Measurements from ENCODE around the gene RAI1.

Gene RAI1

GRCh38 chr17:17851103-17852002 lies 170.1 kb downstream of the RAI1 start:
- H3K9ac ChIP-seq (ENCODE audit: low read length): no peak overlapping the region
- H3K4me3 ChIP-seq (ENCODE audit: low read depth, low read length): no peak overlapping the region
- no peaks in the 10 kb centered on the region for H3K9me3 ChIP-seq (ENCODE audit: control insufficient read depth, insufficient read depth, low read depth, low read length)
- no peaks in the 10 kb centered on the region for H3K27me3 ChIP-seq (ENCODE audit: control insufficient read depth, insufficient read depth, low read length)
- H3K36me3 ChIP-seq (ENCODE audit: control insufficient read depth, insufficient read depth, low read length): no peaks in the 10 kb centered on the region
- H3K4me1 ChIP-seq (ENCODE audit: control insufficient read depth, insufficient read depth, low read length): peaks cover 44% of the 10 kb centered on the region
- H3K27ac ChIP-seq (ENCODE audit: low read depth, low read length): no peak overlapping the region

DNA sequence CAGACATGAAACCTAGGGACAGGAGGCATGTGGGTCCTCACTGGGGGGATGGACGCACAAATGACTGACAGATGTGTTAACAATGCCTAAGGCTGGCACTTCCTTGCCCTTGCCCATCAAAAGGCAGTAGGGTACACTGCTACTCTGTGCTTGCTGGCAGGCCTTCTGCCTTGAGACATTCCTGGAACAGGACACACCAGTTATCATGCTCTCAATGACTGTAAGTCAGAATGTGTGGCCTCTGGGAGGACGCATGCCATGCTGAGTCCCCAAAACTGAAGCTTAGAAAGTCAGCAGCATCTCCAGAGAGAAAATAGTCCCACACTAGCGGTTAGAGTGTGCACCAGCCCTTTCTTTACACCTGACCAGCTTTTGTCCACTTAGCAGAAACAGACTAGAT lies 171.7 kb downstream of the RAI1 start:
- no peak overlapping the region for H3K27ac ChIP-seq (ENCODE audit: low read depth, low read length)
- H3K27me3 ChIP-seq (ENCODE audit: control insufficient read depth, insufficient read depth, low read length): no peaks in the 10 kb centered on the region
- H3K4me3 ChIP-seq (ENCODE audit: low read depth, low read length): no peak overlapping the region
- no peaks in the 10 kb centered on the region for H3K9me3 ChIP-seq (ENCODE audit: control insufficient read depth, insufficient read depth, low read depth, low read length)
- peaks cover 38% of the 10 kb centered on the region for H3K4me1 ChIP-seq (ENCODE audit: control insufficient read depth, insufficient read depth, low read length)
- no peak overlapping the region for H3K9ac ChIP-seq (ENCODE audit: low read length)
- H3K36me3 ChIP-seq (ENCODE audit: control insufficient read depth, insufficient read depth, low read length): no peaks in the 10 kb centered on the region

- no peak overlapping the region for H3K27ac ChIP-seq (ENCODE audit: low read depth, low read length)
- peaks cover 30% of the 10 kb centered on the region for H3K4me1 ChIP-seq (ENCODE audit: control insufficient read depth, insufficient read depth, low read length)
Measured at GRCh38 chr17:17853811-17854447, 172.7 kb downstream of the RAI1 start.

DNA sequence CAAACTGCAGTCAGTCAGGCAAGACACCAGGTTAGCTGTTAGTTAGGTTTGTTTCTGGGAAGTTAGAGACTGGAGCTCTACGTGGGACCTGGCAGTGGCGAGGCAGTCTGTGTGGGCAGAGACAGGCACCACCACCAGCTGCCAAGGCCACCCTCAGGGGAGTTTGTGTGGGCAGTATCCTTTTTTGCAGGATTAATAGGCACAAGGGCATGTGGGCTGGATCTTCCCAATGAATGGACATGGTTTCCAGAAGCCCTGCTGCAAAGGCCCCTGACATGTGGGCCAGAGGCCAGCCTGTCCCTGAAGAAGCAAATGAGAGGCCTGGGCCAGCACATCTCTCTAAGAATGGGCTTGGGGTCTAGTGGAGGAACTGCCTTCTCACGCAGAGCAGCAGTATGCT lies 174.7 kb downstream of the RAI1 start:
- H3K27ac ChIP-seq (ENCODE audit: low read depth, low read length): no peak overlapping the region

More at GRCh38 chr17:17853811-17854447, 172.7 kb downstream of the RAI1 start:
- H3K9me3 ChIP-seq (ENCODE audit: control insufficient read depth, insufficient read depth, low read depth, low read length): no peaks in the 10 kb centered on the region
- no peaks in the 10 kb centered on the region for H3K36me3 ChIP-seq (ENCODE audit: control insufficient read depth, insufficient read depth, low read length)
- H3K27me3 ChIP-seq (ENCODE audit: control insufficient read depth, insufficient read depth, low read length): no peaks in the 10 kb centered on the region
- H3K9ac ChIP-seq (ENCODE audit: low read length): no peak overlapping the region
- H3K4me3 ChIP-seq (ENCODE audit: low read depth, low read length): no peak overlapping the region

DNA sequence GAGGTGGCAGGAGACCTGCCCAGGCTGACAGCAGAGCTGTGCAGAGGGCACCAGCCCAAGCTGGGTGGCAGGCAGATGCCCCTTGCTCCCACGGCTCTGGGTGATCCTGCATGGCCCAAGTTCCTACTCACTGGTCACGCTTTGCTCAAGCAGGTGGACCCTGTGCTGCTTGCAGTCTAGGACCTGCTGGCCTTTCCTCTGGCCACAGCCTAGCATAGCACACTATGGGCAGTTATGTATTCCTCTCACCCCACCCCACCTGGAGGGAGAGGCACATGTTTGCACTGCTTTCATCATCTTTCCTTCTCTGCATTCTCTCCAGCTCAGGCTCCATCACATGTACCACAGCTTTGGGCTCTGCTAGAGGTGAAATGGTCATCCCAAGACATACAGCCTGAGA lies 175.1 kb downstream of the RAI1 start:
- no peaks in the 10 kb centered on the region for H3K27me3 ChIP-seq (ENCODE audit: control insufficient read depth, insufficient read depth, low read length)
- no peak overlapping the region for H3K27ac ChIP-seq (ENCODE audit: low read depth, low read length)
- no peak overlapping the region for H3K4me3 ChIP-seq (ENCODE audit: low read depth, low read length)
- H3K9ac ChIP-seq (ENCODE audit: low read length): no peak overlapping the region
- H3K9me3 ChIP-seq (ENCODE audit: control insufficient read depth, insufficient read depth, low read depth, low read length): no peaks in the 10 kb centered on the region
- H3K4me1 ChIP-seq (ENCODE audit: control insufficient read depth, insufficient read depth, low read length): peaks cover 12% of the 10 kb centered on the region
- no peaks in the 10 kb centered on the region for H3K36me3 ChIP-seq (ENCODE audit: control insufficient read depth, insufficient read depth, low read length)

More for the DNA sequence above, 174.7 kb downstream of the RAI1 start:
- H3K9ac ChIP-seq (ENCODE audit: low read length): no peak overlapping the region
- peaks cover 16% of the 10 kb centered on the region for H3K4me1 ChIP-seq (ENCODE audit: control insufficient read depth, insufficient read depth, low read length)
- no peaks in the 10 kb centered on the region for H3K9me3 ChIP-seq (ENCODE audit: control insufficient read depth, insufficient read depth, low read depth, low read length)
- H3K4me3 ChIP-seq (ENCODE audit: low read depth, low read length): no peak overlapping the region
- no peaks in the 10 kb centered on the region for H3K36me3 ChIP-seq (ENCODE audit: control insufficient read depth, insufficient read depth, low read length)
- H3K27me3 ChIP-seq (ENCODE audit: control insufficient read depth, insufficient read depth, low read length): no peaks in the 10 kb centered on the region

- Histone ChIP-seq H3K27me3 (ENCODE audit: control insufficient read depth, insufficient read depth, low read length) (no peaks in the 10 kb centered on the region), H3K9me3 (ENCODE audit: control insufficient read depth, insufficient read depth, low read depth, low read length) (no peaks in the 10 kb centered on the region), H3K4me1 (ENCODE audit: control insufficient read depth, insufficient read depth, low read length) (peaks cover 11% of the 10 kb centered on the region), H3K4me3 (ENCODE audit: low read depth, low read length) (no peak overlapping the region), H3K9ac (ENCODE audit: low read length) (no peak overlapping the region), H3K36me3 (ENCODE audit: control insufficient read depth, insufficient read depth, low read length) (no peaks in the 10 kb centered on the region), H3K27ac (ENCODE audit: low read depth, low read length) (no peak overlapping the region)
Measured at GRCh38 chr17:17857496-17857895, 176.2 kb downstream of the RAI1 start.

DNA sequence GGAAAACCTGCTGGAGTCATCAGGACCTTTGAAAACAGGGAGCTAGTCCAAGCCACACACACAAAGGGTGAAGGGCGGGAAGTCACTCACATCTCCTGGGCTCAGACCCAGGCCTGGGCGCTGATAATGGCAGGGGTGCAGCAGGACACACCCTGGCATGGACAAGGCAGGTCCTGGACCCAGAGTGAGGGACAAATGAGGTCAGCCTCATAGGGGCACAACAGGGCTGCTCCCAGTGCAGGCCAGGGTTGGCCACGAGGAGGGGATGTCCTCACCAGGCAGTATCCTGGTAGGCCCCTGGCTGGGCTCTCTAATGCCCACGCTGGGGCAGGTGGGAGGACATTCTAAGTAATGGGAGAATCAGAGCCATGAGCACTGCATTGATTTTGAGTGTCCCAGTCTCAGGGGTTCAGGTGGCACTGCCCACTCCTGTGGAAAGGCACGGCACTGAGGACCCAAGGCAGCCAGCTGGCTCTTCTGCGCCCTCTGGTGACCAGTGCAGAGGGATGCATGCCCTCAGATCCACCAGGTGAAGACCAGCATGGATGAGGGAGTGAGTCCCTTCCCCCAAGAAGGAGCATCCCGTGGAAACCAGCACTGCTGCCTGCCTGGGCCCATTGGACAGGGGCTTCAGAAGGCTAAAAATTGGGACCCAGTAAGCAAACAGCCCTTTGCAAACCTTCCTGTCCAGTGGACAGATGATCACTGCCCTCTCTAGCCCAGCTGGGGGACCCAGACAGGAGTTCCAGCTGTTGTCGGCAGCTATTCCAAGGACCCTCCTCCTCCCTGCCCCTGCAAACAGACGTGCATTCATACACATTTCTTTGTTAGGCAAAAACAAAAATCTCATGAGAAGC lies 178.9 kb downstream of the RAI1 start:
- Histone ChIP-seq H3K4me3 (ENCODE audit: low read depth, low read length) (no peak overlapping the region), H3K27me3 (ENCODE audit: control insufficient read depth, insufficient read depth, low read length) (no peaks in the 10 kb centered on the region), H3K36me3 (ENCODE audit: control insufficient read depth, insufficient read depth, low read length) (no peaks in the 10 kb centered on the region), H3K27ac (ENCODE audit: low read depth, low read length) (no peak overlapping the region), H3K9ac (ENCODE audit: low read length) (no peak overlapping the region), H3K9me3 (ENCODE audit: control insufficient read depth, insufficient read depth, low read depth, low read length) (no peaks in the 10 kb centered on the region), H3K4me1 (ENCODE audit: control insufficient read depth, insufficient read depth, low read length) (peaks cover 7% of the 10 kb centered on the region)

- H3K27me3 ChIP-seq (ENCODE audit: control insufficient read depth, insufficient read depth, low read length): no peaks in the 10 kb centered on the region
- peaks cover 6% of the 10 kb centered on the region; the same call in 1 of the 2 replicates for H3K4me1 ChIP-seq (ENCODE audit: control insufficient read depth, insufficient read depth, low read length)
- H3K4me3 ChIP-seq (ENCODE audit: low read depth, low read length): no peak overlapping the region
- H3K9me3 ChIP-seq (ENCODE audit: control insufficient read depth, insufficient read depth, low read depth, low read length): no peaks in the 10 kb centered on the region
- no peak overlapping the region for H3K9ac ChIP-seq (ENCODE audit: low read length)
- no peak overlapping the region for H3K27ac ChIP-seq (ENCODE audit: low read depth, low read length)
- no peaks in the 10 kb centered on the region for H3K36me3 ChIP-seq (ENCODE audit: control insufficient read depth, insufficient read depth, low read length)
Measured at GRCh38 chr17:17860766-17861107, 179.5 kb downstream of the RAI1 start.
